HEK293 (cell line): ENCODE results near the gene SERPINI1.

Source experiments
- BCL11A ChIP-seq: fragments of 450-650 bp; formaldehyde crosslinking; IDR thresholded peaks from 2 replicates; pipeline ENCODE4 v1.5.1; 2016; ENCODE audit warnings: low read depth, missing biosample characterization, missing genetic modification characterization
- GLIS1 ChIP-seq: fragments of 450-650 bp; formaldehyde crosslinking; IDR thresholded peaks from 2 replicates; pipeline ENCODE4 v1.5.1; 2016; ENCODE audit warnings: missing biosample characterization, missing genetic modification characterization
- KLF10 ChIP-seq: fragments of 450-650 bp; IDR thresholded peaks from 2 replicates; pipeline ENCODE4 v1.5.1; 2018; ENCODE audit warnings: missing biosample characterization, mild to moderate bottlenecking, missing genetic modification characterization
- KLF9 ChIP-seq: fragments of 450-650 bp; formaldehyde crosslinking; IDR thresholded peaks from 2 replicates; pipeline ENCODE4 v1.5.1; 2016; ENCODE audit warnings: missing biosample characterization, missing genetic modification characterization, low read depth
- OVOL3 ChIP-seq: fragments of 450-650 bp; formaldehyde crosslinking; IDR thresholded peaks from 2 replicates; pipeline ENCODE4 v1.5.1; 2016; ENCODE audit warnings: missing biosample characterization, missing genetic modification characterization
- PRDM1 ChIP-seq: fragments of 450-650 bp; formaldehyde crosslinking; IDR thresholded peaks from 2 replicates; pipeline ENCODE4; 2016; ENCODE audit warnings: missing biosample characterization, missing genetic modification characterization
- PRDM6 ChIP-seq: fragments of 450-650 bp; formaldehyde crosslinking; IDR thresholded peaks from 2 replicates; pipeline ENCODE4 v1.5.1; 2017; ENCODE audit warnings: missing biosample characterization, missing genetic modification characterization
- SP2 ChIP-seq: fragments of 450-650 bp; formaldehyde crosslinking; IDR thresholded peaks from 2 replicates; pipeline ENCODE4 v1.5.1; 2016; ENCODE audit warnings: missing biosample characterization, missing genetic modification characterization
- TCF7L2 ChIP-seq: IDR thresholded peaks from 2 replicates; pipeline ENCODE4 v1.6.1; 2011; ENCODE audit warnings: low read depth, mild to moderate bottlenecking, inconsistent platforms, low read length, moderate library complexity, borderline replicate concordance
- WT1 ChIP-seq: fragments of 450-650 bp; formaldehyde crosslinking; IDR thresholded peaks from 2 replicates; pipeline ENCODE4 v1.5.1; 2016; ENCODE audit warnings: missing biosample characterization, missing genetic modification characterization
- ZBTB26 ChIP-seq: fragments of 450-650 bp; formaldehyde crosslinking; optimal IDR thresholded peaks from 2 replicates; pipeline ENCODE3; 2016; ENCODE audit warnings: missing biosample characterization, mild to moderate bottlenecking, missing genetic modification characterization
- ZBTB7A ChIP-seq: fragments of 450-650 bp; formaldehyde crosslinking; IDR thresholded peaks from 2 replicates; pipeline ENCODE4 v1.5.1; 2016; ENCODE audit warnings: low read depth, missing biosample characterization, missing genetic modification characterization
- ZIC2 ChIP-seq: fragments of 450-650 bp; formaldehyde crosslinking; IDR thresholded peaks from 2 replicates; pipeline ENCODE4 v1.5.1; 2016; ENCODE audit warnings: missing biosample characterization, missing genetic modification characterization
- ZNF138 ChIP-seq: fragments of 450-650 bp; formaldehyde crosslinking; IDR thresholded peaks from 2 replicates; pipeline ENCODE4 v1.5.1; 2016; ENCODE audit warnings: missing biosample characterization, missing genetic modification characterization, borderline replicate concordance
- ZNF140 ChIP-seq: fragments of 450-650 bp; formaldehyde crosslinking; IDR thresholded peaks from 2 replicates; pipeline ENCODE4 v1.5.1; 2016; ENCODE audit warnings: missing biosample characterization, missing genetic modification characterization
- ZNF302 ChIP-seq: fragments of 450-650 bp; formaldehyde crosslinking; IDR thresholded peaks from 2 replicates; pipeline ENCODE4 v1.5.1; 2016; ENCODE audit warnings: missing biosample characterization, missing genetic modification characterization, low read depth
- ZNF311 ChIP-seq: fragments of 450-650 bp; formaldehyde crosslinking; IDR thresholded peaks from 2 replicates; pipeline ENCODE4 v1.5.1; 2017; ENCODE audit warnings: missing biosample characterization, missing genetic modification characterization, borderline replicate concordance
- ZNF341 ChIP-seq: fragments of 450-650 bp; formaldehyde crosslinking; IDR thresholded peaks from 2 replicates; pipeline ENCODE4; 2016; ENCODE audit warnings: low read depth, missing biosample characterization, missing genetic modification characterization
- ZNF354C ChIP-seq: fragments of 450-650 bp; formaldehyde crosslinking; IDR thresholded peaks from 2 replicates; pipeline ENCODE4 v1.5.1; 2016; ENCODE audit warnings: missing biosample characterization, missing genetic modification characterization, low read depth, borderline replicate concordance
- ZNF37A ChIP-seq: fragments of 450-650 bp; IDR thresholded peaks from 2 replicates; pipeline ENCODE4 v1.5.1; 2018; ENCODE audit warnings: missing biosample characterization, missing genetic modification characterization
- ZNF416 ChIP-seq: fragments of 450-650 bp; formaldehyde crosslinking; IDR thresholded peaks from 2 replicates; pipeline ENCODE4 v1.5.1; 2016; ENCODE audit warnings: missing biosample characterization, missing genetic modification characterization
- ZNF433 ChIP-seq: fragments of 450-650 bp; formaldehyde crosslinking; IDR thresholded peaks from 2 replicates; pipeline ENCODE4 v1.5.1; 2016; ENCODE audit warnings: missing biosample characterization, missing genetic modification characterization, low read depth
- ZNF514 ChIP-seq: fragments of 450-650 bp; formaldehyde crosslinking; IDR thresholded peaks from 2 replicates; pipeline ENCODE4 v1.5.1; 2016; ENCODE audit warnings: missing biosample characterization, missing genetic modification characterization
- ZNF521 ChIP-seq: fragments of 450-650 bp; formaldehyde crosslinking; IDR thresholded peaks from 2 replicates; pipeline ENCODE4 v1.5.1; 2017; ENCODE audit warnings: missing biosample characterization, mild to moderate bottlenecking, missing genetic modification characterization
- ZNF596 ChIP-seq: fragments of 450-650 bp; IDR thresholded peaks from 2 replicates; pipeline ENCODE4 v1.5.0; 2018; ENCODE audit warnings: missing biosample characterization, mild to moderate bottlenecking, missing genetic modification characterization, moderate library complexity
- ZNF626 ChIP-seq: fragments of 450-650 bp; sonication (Bioruptor Pico); formaldehyde crosslinking; IDR thresholded peaks from 2 replicates; pipeline ENCODE4 v1.5.1; 2018; ENCODE audit warnings: missing biosample characterization, missing genetic modification characterization, inconsistent platforms
- ZNF654 ChIP-seq: fragments of 450-650 bp; formaldehyde crosslinking; IDR thresholded peaks from 2 replicates; pipeline ENCODE4 v1.5.1; 2016; ENCODE audit warnings: low read depth, missing biosample characterization, missing genetic modification characterization
- ZNF768 ChIP-seq: fragments of 450-650 bp; formaldehyde crosslinking; IDR thresholded peaks from 2 replicates; pipeline ENCODE4 v1.5.1; 2018; ENCODE audit warnings: missing biosample characterization, mild to moderate bottlenecking, missing genetic modification characterization
- ZSCAN16 ChIP-seq: fragments of 450-650 bp; formaldehyde crosslinking; IDR thresholded peaks from 2 replicates; pipeline ENCODE4 v1.5.1; 2016; ENCODE audit warnings: missing biosample characterization, missing genetic modification characterization
- ZSCAN23 ChIP-seq: fragments of 450-650 bp; formaldehyde crosslinking; IDR thresholded peaks from 2 replicates; pipeline ENCODE4 v1.5.1; 2016; ENCODE audit warnings: missing biosample characterization, missing genetic modification characterization
- TF ChIP-seq, protein P1 (sequence below): fragments of 450-650 bp; formaldehyde crosslinking; IDR thresholded peaks from 2 replicates; pipeline ENCODE4 v1.5.0; 2017; ENCODE audit warnings: missing biosample characterization, missing genetic modification characterization, borderline replicate concordance
- TF ChIP-seq, protein P2 (sequence below): fragments of 450-650 bp; formaldehyde crosslinking; IDR thresholded peaks from 2 replicates; pipeline ENCODE4 v1.5.1; 2016; ENCODE audit warnings: missing biosample characterization, missing genetic modification characterization

Gene SERPINI1

GRCh38 chr3:167735233-167736138 lies at the start of gene SERPINI1 (continued):
- TF ChIP-seq ZBTB7A (tag by site-specific recombination) (peak; percentile 82; the same call in 1 of the 2 replicates), ZNF302 (tag by site-specific recombination) (no peak), ZNF341 (peak; percentile 99), ZNF138 (no peak), ZIC2 (tag by site-specific recombination) (peak; percentile 82), ZNF521 (tag by site-specific recombination) (no peak), ZNF416 (tag by site-specific recombination) (no peak), ZBTB26 (tag by site-specific recombination) (peak; percentile 31), PRDM6 (0 out of 2 replicates have a peak, but pooled peaks have one; percentile 6), ZNF768 (tag by site-specific recombination) (no peak), ZNF626 (no peak), ZNF140 (tag by site-specific recombination) (no peak), KLF9 (tag by site-specific recombination) (peak; percentile 70), ZNF433 (no peak), SP2 (peak; percentile 66), ZNF654 (tag by site-specific recombination) (no peak), ZNF311 (tag by site-specific recombination) (no peak), KLF10 (tag by site-specific recombination) (no peak; the same call in 1 of the 2 replicates), WT1 (tag by site-specific recombination) (no peak), BCL11A (tag by site-specific recombination) (no peak), OVOL3 (tag by site-specific recombination) (no peak), ZNF37A (tag by site-specific recombination) (no peak), PRDM1 (tag by site-specific recombination) (peak; percentile 46), ZNF514 (no peak), ZNF596 (tag by site-specific recombination) (no peak), TCF7L2 (no peak), ZNF354C (tag by site-specific recombination) (no peak), GLIS1 (tag by site-specific recombination) (peak; percentile 62), ZSCAN16 (tag by site-specific recombination) (no peak), ZSCAN23 (tag by site-specific recombination) (no peak)
- TF ChIP-seq, protein P1, sequence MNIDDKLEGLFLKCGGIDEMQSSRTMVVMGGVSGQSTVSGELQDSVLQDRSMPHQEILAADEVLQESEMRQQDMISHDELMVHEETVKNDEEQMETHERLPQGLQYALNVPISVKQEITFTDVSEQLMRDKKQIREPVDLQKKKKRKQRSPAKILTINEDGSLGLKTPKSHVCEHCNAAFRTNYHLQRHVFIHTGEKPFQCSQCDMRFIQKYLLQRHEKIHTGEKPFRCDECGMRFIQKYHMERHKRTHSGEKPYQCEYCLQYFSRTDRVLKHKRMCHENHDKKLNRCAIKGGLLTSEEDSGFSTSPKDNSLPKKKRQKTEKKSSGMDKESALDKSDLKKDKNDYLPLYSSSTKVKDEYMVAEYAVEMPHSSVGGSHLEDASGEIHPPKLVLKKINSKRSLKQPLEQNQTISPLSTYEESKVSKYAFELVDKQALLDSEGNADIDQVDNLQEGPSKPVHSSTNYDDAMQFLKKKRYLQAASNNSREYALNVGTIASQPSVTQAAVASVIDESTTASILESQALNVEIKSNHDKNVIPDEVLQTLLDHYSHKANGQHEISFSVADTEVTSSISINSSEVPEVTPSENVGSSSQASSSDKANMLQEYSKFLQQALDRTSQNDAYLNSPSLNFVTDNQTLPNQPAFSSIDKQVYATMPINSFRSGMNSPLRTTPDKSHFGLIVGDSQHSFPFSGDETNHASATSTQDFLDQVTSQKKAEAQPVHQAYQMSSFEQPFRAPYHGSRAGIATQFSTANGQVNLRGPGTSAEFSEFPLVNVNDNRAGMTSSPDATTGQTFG = no peak
- TF ChIP-seq, protein P2, sequence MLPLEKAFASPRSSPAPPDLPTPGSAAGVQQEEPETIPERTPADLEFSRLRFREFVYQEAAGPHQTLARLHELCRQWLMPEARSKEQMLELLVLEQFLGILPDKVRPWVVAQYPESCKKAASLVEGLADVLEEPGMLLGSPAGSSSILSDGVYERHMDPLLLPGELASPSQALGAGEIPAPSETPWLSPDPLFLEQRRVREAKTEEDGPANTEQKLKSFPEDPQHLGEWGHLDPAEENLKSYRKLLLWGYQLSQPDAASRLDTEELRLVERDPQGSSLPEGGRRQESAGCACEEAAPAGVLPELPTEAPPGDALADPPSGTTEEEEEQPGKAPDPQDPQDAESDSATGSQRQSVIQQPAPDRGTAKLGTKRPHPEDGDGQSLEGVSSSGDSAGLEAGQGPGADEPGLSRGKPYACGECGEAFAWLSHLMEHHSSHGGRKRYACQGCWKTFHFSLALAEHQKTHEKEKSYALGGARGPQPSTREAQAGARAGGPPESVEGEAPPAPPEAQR (tag by site-specific recombination) = no peak
